ENCODE results near the gene ROPN1B.

DNA sequence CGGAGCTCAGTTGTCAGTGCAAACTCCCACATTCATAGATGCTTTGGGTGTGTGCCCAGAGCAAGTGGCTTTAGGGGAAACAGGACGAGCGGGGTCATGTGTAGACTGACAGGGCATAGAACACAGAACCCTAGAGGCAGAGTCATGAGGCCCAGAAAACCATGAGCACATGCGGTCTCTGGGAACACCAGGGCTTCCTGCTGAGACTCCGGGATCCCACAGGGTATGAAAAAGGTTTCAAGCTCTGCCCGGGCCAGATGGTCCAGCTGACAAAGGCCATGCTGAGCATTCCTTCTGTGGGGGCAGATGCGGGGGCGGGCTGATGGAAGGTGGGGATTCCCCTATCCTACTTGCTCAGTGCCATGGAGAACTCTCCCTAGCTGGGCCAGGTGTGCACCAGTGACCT lies 44.8 kb downstream of the ROPN1B start:
- TF ChIP-seq, protein P1, sequence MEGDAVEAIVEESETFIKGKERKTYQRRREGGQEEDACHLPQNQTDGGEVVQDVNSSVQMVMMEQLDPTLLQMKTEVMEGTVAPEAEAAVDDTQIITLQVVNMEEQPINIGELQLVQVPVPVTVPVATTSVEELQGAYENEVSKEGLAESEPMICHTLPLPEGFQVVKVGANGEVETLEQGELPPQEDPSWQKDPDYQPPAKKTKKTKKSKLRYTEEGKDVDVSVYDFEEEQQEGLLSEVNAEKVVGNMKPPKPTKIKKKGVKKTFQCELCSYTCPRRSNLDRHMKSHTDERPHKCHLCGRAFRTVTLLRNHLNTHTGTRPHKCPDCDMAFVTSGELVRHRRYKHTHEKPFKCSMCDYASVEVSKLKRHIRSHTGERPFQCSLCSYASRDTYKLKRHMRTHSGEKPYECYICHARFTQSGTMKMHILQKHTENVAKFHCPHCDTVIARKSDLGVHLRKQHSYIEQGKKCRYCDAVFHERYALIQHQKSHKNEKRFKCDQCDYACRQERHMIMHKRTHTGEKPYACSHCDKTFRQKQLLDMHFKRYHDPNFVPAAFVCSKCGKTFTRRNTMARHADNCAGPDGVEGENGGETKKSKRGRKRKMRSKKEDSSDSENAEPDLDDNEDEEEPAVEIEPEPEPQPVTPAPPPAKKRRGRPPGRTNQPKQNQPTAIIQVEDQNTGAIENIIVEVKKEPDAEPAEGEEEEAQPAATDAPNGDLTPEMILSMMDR (IDR thresholded peaks at IDR 0.05; ENCODE audit: insufficient read depth, low read length), result no peak
- TF ChIP-seq POLR2AphosphoS5 (IDR thresholded peaks at IDR 0.05; ENCODE audit: low read depth), result no peak
